Trophoblast cell (in vitro differentiated cells and primary cell): Measurements from ENCODE around the gene ANKRD65.
"Not testable (repeated sequence)": the region's sequence is repeated elsewhere in the genome, so short reads cannot be mapped to it uniquely, and the experiment has no call there.

Experiments
- DNase-seq, 2 donors: peaks; one replicate each; pipeline ENCODE4 v3.0.0-alpha.2; 2016
- H2AFZ ChIP-seq: 2 replicates; pipeline ENCODE4 v1.6.1; 2013; ENCODE audit warnings: low read length, moderate library complexity, mild to moderate bottlenecking; ENCODE audit not compliant: insufficient read depth, poor library complexity
- H2AK5ac ChIP-seq: 2 replicates; pipeline ENCODE4 v1.6.1; 2013; ENCODE audit warnings: mild to moderate bottlenecking, low read length
- H2BK120ac ChIP-seq: 2 replicates; pipeline ENCODE4 v1.6.1; 2013; ENCODE audit warnings: low read length, mild to moderate bottlenecking, moderate library complexity; ENCODE audit not compliant: insufficient read depth, poor library complexity
- H2BK12ac ChIP-seq: 2 replicates; pipeline ENCODE4 v1.6.1; 2013; ENCODE audit warnings: mild to moderate bottlenecking, low read length, moderate library complexity
- H2BK5ac ChIP-seq: 2 replicates; pipeline ENCODE4 v1.6.1; 2013; ENCODE audit warnings: low read length, low read depth, moderate library complexity, mild to moderate bottlenecking; ENCODE audit not compliant: poor library complexity
- H3K14ac ChIP-seq: 2 replicates; pipeline ENCODE4 v1.6.1; 2013; ENCODE audit warnings: mild to moderate bottlenecking, low read length
- H3K18ac ChIP-seq: 2 replicates; pipeline ENCODE4 v1.6.1; 2013; ENCODE audit warnings: mild to moderate bottlenecking, low read length
- H3K23ac ChIP-seq: 2 replicates; pipeline ENCODE4 v1.6.1; 2013; ENCODE audit warnings: low read length
- H3K27ac ChIP-seq: 2 replicates; pipeline ENCODE4 v1.5.1; 2013; ENCODE audit warnings: low read depth, mild to moderate bottlenecking, inconsistent platforms, low read length, moderate library complexity
- H3K27me3 ChIP-seq: 2 replicates; pipeline ENCODE4 v1.6.1; 2013; ENCODE audit warnings: inconsistent platforms, mild to moderate bottlenecking, low read length, moderate library complexity; ENCODE audit not compliant: insufficient read depth
- H3K36me3 ChIP-seq, 2 experiments: 1 replicate in 1 of 2; 2 replicates in 1 of 2; pipeline ENCODE4 v1.6.1; 2013; ENCODE audit warnings: low read length in 2 of 2, mild to moderate bottlenecking in 2 of 2, moderate library complexity in 1 of 2; ENCODE audit not compliant: insufficient read depth in 2 of 2, control insufficient read depth in 1 of 2
- H3K4ac ChIP-seq: 2 replicates; pipeline ENCODE4 v1.6.1; 2013; ENCODE audit warnings: low read depth, mild to moderate bottlenecking, low read length, moderate library complexity
- H3K4me1 ChIP-seq, 2 experiments: 1 replicate in 1 of 2; 2 replicates in 1 of 2; pipeline ENCODE4 v1.6.1; 2013; ENCODE audit warnings: low read length in 2 of 2, mild to moderate bottlenecking in 2 of 2, moderate library complexity in 1 of 2; ENCODE audit not compliant: insufficient read depth in 2 of 2, control insufficient read depth in 1 of 2
- H3K4me2 ChIP-seq: 2 replicates; pipeline ENCODE4 v1.6.1; 2013; ENCODE audit warnings: inconsistent platforms, mild to moderate bottlenecking, low read length, moderate library complexity
- H3K4me3 ChIP-seq: 2 replicates; pipeline ENCODE4 v1.5.1; 2013; ENCODE audit warnings: mild to moderate bottlenecking, low read depth, low read length, inconsistent platforms
- H3K79me1 ChIP-seq: one replicate; pipeline ENCODE4 v1.6.1; 2013; ENCODE audit warnings: low read length
- H3K79me2 ChIP-seq: 2 replicates; pipeline ENCODE4 v1.6.1; 2013; ENCODE audit warnings: low read length, mild to moderate bottlenecking; ENCODE audit not compliant: control insufficient read depth, insufficient read depth, poor library complexity
- H3K9ac ChIP-seq: 2 replicates; pipeline ENCODE4 v1.6.1; 2013; ENCODE audit warnings: mild to moderate bottlenecking, low read length
- H3K9me3 ChIP-seq: 2 replicates; pipeline ENCODE4 v1.6.1; 2013; ENCODE audit warnings: low read depth, mild to moderate bottlenecking, control low read depth, inconsistent platforms, low read length; ENCODE audit not compliant: insufficient read depth
- H4K12ac ChIP-seq: 2 replicates; pipeline ENCODE4 v1.6.1; 2013; ENCODE audit warnings: low read depth, mild to moderate bottlenecking, low read length, moderate library complexity
- H4K8ac ChIP-seq: 2 replicates; pipeline ENCODE4 v1.6.1; 2013; ENCODE audit warnings: low read depth, mild to moderate bottlenecking, low read length, moderate library complexity
- H4K91ac ChIP-seq: one replicate; pipeline ENCODE4 v1.6.1; 2013; ENCODE audit warnings: low read depth, mild to moderate bottlenecking, low read length, moderate library complexity
- WGBS: extraction: QIAGEN DNeasy Blood & Tissue Kit; methylation state at CpG from one replicate; pipeline ENCODE4 v1.1.7; 2013; ENCODE audit warnings: missing lambda C conversion rate; ENCODE audit not compliant: insufficient read length, insufficient coverage; ENCODE audit errors: extremely low coverage; 5-methylcytosine and 5-hydroxymethylcytosine counted together

ANKRD65 gene

GRCh38 chr1:1429671-1430073, 8.6 kb upstream of the ANKRD65 start:
- Histone ChIP-seq H3K4ac (no peak overlapping the region), H2AFZ (no peak overlapping the region)

GRCh38 chr1:1428967-1429366, 7.9 kb upstream of the ANKRD65 start:
- not testable (repeated sequence) for H3K4ac ChIP-seq, H3K4me3 ChIP-seq, H4K8ac ChIP-seq, H3K27ac ChIP-seq, H3K4me2 ChIP-seq, H3K18ac ChIP-seq, H3K36me3 ChIP-seq, H3K9me3 ChIP-seq, H4K91ac ChIP-seq, DNase-seq, H3K9ac ChIP-seq, H2AFZ ChIP-seq, H2BK120ac ChIP-seq, H2AK5ac ChIP-seq, H2BK5ac ChIP-seq, H4K12ac ChIP-seq, H3K23ac ChIP-seq, H2BK12ac ChIP-seq, H3K14ac ChIP-seq, H3K27me3 ChIP-seq
- H3K79me1 ChIP-seq, result peaks cover 46% of the 10 kb centered on the region
- no CpG with 5 or more reads among the region's 6 CpGs for WGBS
- peaks cover 51 to 53% of the 10 kb centered on the region in 2 experiments for H3K4me1 ChIP-seq
- peaks cover 17% of the 10 kb centered on the region for H3K79me2 ChIP-seq

More at GRCh38 chr1:1429671-1430073, 8.6 kb upstream of the ANKRD65 start:
- H3K79me2 ChIP-seq, result peaks cover 24% of the 10 kb centered on the region
- H4K12ac ChIP-seq, result no peak overlapping the region
- no peak overlapping the region for H2BK12ac ChIP-seq
- H3K36me3 ChIP-seq, result no peaks in the 10 kb centered on the region
- H3K79me1 ChIP-seq, result peaks cover 50% of the 10 kb centered on the region
- H3K4me2 ChIP-seq, result no peak overlapping the region
- no peak overlapping the region for H2AK5ac ChIP-seq
- no peak overlapping the region for H2BK120ac ChIP-seq
- H3K18ac ChIP-seq, result no peak overlapping the region
- H3K4me1 ChIP-seq, result peaks cover 55 to 60% of the 10 kb centered on the region in 2 experiments
- WGBS, result no CpG with 5 or more reads among the region's 6 CpGs
- H4K91ac ChIP-seq, result peak overlapping the region; percentile 6
- no peak overlapping the region for H3K9ac ChIP-seq
- no peak overlapping the region for H2BK5ac ChIP-seq
- no peak overlapping the region for H3K4me3 ChIP-seq
- no peaks in the 10 kb centered on the region for H3K9me3 ChIP-seq
- peak overlapping the region; percentile 99 for H3K27ac ChIP-seq
- DNase-seq, result peak in 1 of 2 donors; percentile 73
- H4K8ac ChIP-seq, result no peak overlapping the region
- no peak overlapping the region for H3K14ac ChIP-seq
- H3K27me3 ChIP-seq, result no peaks in the 10 kb centered on the region
- H3K23ac ChIP-seq, result no peak overlapping the region

- Histone ChIP-seq H3K4ac (no peak overlapping the region), H4K8ac (no peak overlapping the region), H3K79me1 (peaks cover 42% of the 10 kb centered on the region), H3K4me3 (no peak overlapping the region), H2AFZ (no peak overlapping the region), H3K27me3 (no peaks in the 10 kb centered on the region), H2BK5ac (no peak overlapping the region), H3K18ac (no peak overlapping the region), H3K14ac (no peak overlapping the region), H3K4me2 (no peak overlapping the region), H3K79me2 (peaks cover 11% of the 10 kb centered on the region), H3K4me1 (peaks cover 45 to 48% of the 10 kb centered on the region in 2 experiments), H3K23ac (no peak overlapping the region), H2BK12ac (peak overlapping the region; percentile 41), H2AK5ac (peak overlapping the region; percentile 84), H3K9ac (no peak overlapping the region), H2BK120ac (peak overlapping the region; percentile 8), H4K91ac (peak overlapping the region; percentile 8), H3K27ac (no peak overlapping the region), H3K36me3 (no peaks in the 10 kb centered on the region), H4K12ac (no peak overlapping the region), H3K9me3 (no peaks in the 10 kb centered on the region)
- no CpG with 5 or more reads among the region's 19 CpGs for WGBS
- DNase-seq, result peak in 1 of 2 donors; percentile 19
Measured at GRCh38 chr1:1428174-1428573, 7.1 kb upstream of the ANKRD65 start.

GRCh38 chr1:1427820-1428148, 6.7 kb upstream of the ANKRD65 start:
- Histone ChIP-seq H3K4ac (peak overlapping the region; percentile 61), H3K79me2 (peaks cover 9% of the 10 kb centered on the region), H2BK5ac (peak overlapping the region; percentile 25), H3K36me3 (no peaks in the 10 kb centered on the region), H3K9me3 (no peaks in the 10 kb centered on the region), H3K14ac (peak overlapping the region; percentile 77), H3K9ac (no peak overlapping the region), H3K23ac (no peak overlapping the region), H4K8ac (peak overlapping the region; percentile 73), H3K4me2 (peak overlapping the region; percentile 61), H4K91ac (peak overlapping the region; percentile 91), H3K27me3 (no peaks in the 10 kb centered on the region), H3K4me1 (peaks cover 46 to 49% of the 10 kb centered on the region in 2 experiments), H4K12ac (peak overlapping the region; percentile 57), H2BK120ac (peak overlapping the region; percentile 37), H3K79me1 (peaks cover 41% of the 10 kb centered on the region), H2BK12ac (no peak overlapping the region), H3K27ac (no peak overlapping the region), H3K18ac (peak overlapping the region; percentile 72), H2AK5ac (no peak overlapping the region), H2AFZ (no peak overlapping the region), H3K4me3 (peak overlapping the region; percentile 63)
- DNase-seq, result no peak
- no CpG with 5 or more reads among the region's 22 CpGs for WGBS
